Keratinocyte (primary cell): Measurements from ENCODE around the gene DHRSX. TPM values are rescaled to one million over a fixed set of nuclear protein-coding genes. Genes with fewer than 3 reads are reported as not detected.

ENCODE experiments used
- DNase-seq: peaks from one replicate; pipeline ENCODE4 v3.0.0-alpha.2; 2011; ENCODE audit warnings: low read depth, missing footprints, low spot score
- FAIRE-seq: peaks from 2 replicates; lab custom pipeline; 2011; peaks lifted over from hg19 to GRCh38; lab: Jason Lieb, UNC
- H2AFZ ChIP-seq: 2 replicates; pipeline ENCODE4 v1.6.0; 2012; ENCODE audit warnings: low read length, control low read depth, inconsistent platforms; ENCODE audit not compliant: control insufficient read depth
- H3K27ac ChIP-seq: 2 replicates; pipeline ENCODE4 v1.5.1; 2011; ENCODE audit warnings: low read length; ENCODE audit not compliant: control insufficient read depth, insufficient read depth
- H3K27me3 ChIP-seq: 3 replicates; pipeline ENCODE4 v1.6.0; 2011; ENCODE audit warnings: low read length; ENCODE audit not compliant: control insufficient read depth, insufficient read depth; ENCODE audit errors: extremely low read depth
- H3K36me3 ChIP-seq, 2 experiments: 2 replicates in 1 of 2; 3 replicates in 1 of 2; pipeline ENCODE4 v1.5.1; 2011; ENCODE audit warnings: low read length in 2 of 2, mild to moderate bottlenecking in 1 of 2; ENCODE audit not compliant: control insufficient read depth in 2 of 2, insufficient read depth in 2 of 2; ENCODE audit errors: extremely low read depth in 1 of 2
- H3K4me1 ChIP-seq: 3 replicates; pipeline ENCODE4 v1.5.1; 2011; ENCODE audit warnings: low read length; ENCODE audit not compliant: control insufficient read depth, insufficient read depth; ENCODE audit errors: extremely low read depth
- H3K4me2 ChIP-seq: 3 replicates; pipeline ENCODE4 v1.6.0; 2011; ENCODE audit warnings: low read depth, low read length; ENCODE audit not compliant: control insufficient read depth, insufficient read depth; ENCODE audit errors: extremely low read depth
- H3K4me3 ChIP-seq, 3 experiments: fragments of 200-600 bp in 1 of 3; sonication (generic) in 1 of 3; 2 replicates in 2 of 3; 3 replicates in 1 of 3; pipeline ENCODE4 v1.5.1; 2011 to 2016; ENCODE audit warnings: low read length in 3 of 3, mild to moderate bottlenecking in 3 of 3, control low read depth in 2 of 3, inconsistent platforms in 1 of 3, low read depth in 1 of 3, mixed read lengths in 1 of 3, mixed run types in 1 of 3, moderate library complexity in 1 of 3; ENCODE audit not compliant: control insufficient read depth in 2 of 3, insufficient read depth in 2 of 3; ENCODE audit errors: extremely low read depth in 1 of 3
- H3K79me2 ChIP-seq: 2 replicates; pipeline ENCODE4 v1.6.0; 2012; ENCODE audit warnings: low read length; ENCODE audit not compliant: control insufficient read depth, insufficient read depth
- H3K9ac ChIP-seq: 3 replicates; pipeline ENCODE4 v1.6.0; 2011; ENCODE audit warnings: low read length; ENCODE audit not compliant: control insufficient read depth, insufficient read depth; ENCODE audit errors: extremely low read depth
- H3K9me1 ChIP-seq: 3 replicates; pipeline ENCODE4 v1.6.0; 2011; ENCODE audit warnings: low read length; ENCODE audit not compliant: control insufficient read depth, insufficient read depth; ENCODE audit errors: extremely low read depth
- H3K9me3 ChIP-seq: 2 replicates; pipeline ENCODE4 v1.5.1; 2012; ENCODE audit warnings: low read depth, low read length; ENCODE audit not compliant: control insufficient read depth
- H4K20me1 ChIP-seq: 3 replicates; pipeline ENCODE4 v1.6.0; 2011; ENCODE audit warnings: low read length; ENCODE audit not compliant: control insufficient read depth, insufficient read depth; ENCODE audit errors: extremely low read depth
- CTCF ChIP-seq, 3 experiments: IDR thresholded peaks in 1 of 3; conservative IDR thresholded peaks in 1 of 3; optimal IDR thresholded peaks in 1 of 3; 2 replicates in 2 of 3; 3 replicates in 1 of 3; pipeline versions ENCODE3 to v1.5.1; 2011; ENCODE audit warnings: low read length in 3 of 3, mild to moderate bottlenecking in 3 of 3, moderate library complexity in 2 of 3, control low read depth in 1 of 3, inconsistent platforms in 1 of 3; ENCODE audit not compliant: insufficient read depth in 2 of 3; ENCODE audit errors: extremely low read depth in 1 of 3
- EZH2 ChIP-seq: IDR thresholded peaks from one replicate; pipeline ENCODE4 v1.6.1; 2012; ENCODE audit warnings: inconsistent platforms, mild to moderate bottlenecking, low read length, moderate library complexity
- dilution Hi-C: fragments of 300-500 bp; cut with MboI; formaldehyde crosslinking; loops from one replicate; pipeline ENCODE4 v1.7.0; 2020; ENCODE audit warnings: low sequenced_read_pairs; ENCODE audit not compliant: extremely low pct_ligation_motif_present
- polyA plus RNA-seq, 5 experiments: library from polyadenylated mRNA; depleted of rRNA in 3 of 5; stranded (reverse) in 3 of 5; stranded (forward) in 1 of 5; unstranded in 1 of 5; fragments of >200 nt; gene quantifications; 1 replicate in 1 of 5; 2 replicates in 3 of 5; 3 replicates in 1 of 5; pipeline versions ENCODE4 v1.2.1 to v1.2.3, GENCODE V29; 2011 to 2012; ENCODE audit warnings: missing spikeins in 2 of 5, low read depth in 1 of 5, low replicate concordance in 1 of 5

DHRSX gene
- polyA plus RNA-seq, 1 donor (not counting 4 experiments of a cell fraction or from before 2014, with no cell fraction given) = 20.4 TPM

- Histone ChIP-seq H4K20me1 (no peaks in the 10 kb centered on the region), H3K4me1 (no peaks in the 10 kb centered on the region), H3K9me1 (no peaks in the 10 kb centered on the region), H3K36me3 (peaks cover 0 to 7% of the 10 kb centered on the region in 2 experiments), H3K9me3 (no peaks in the 10 kb centered on the region), H3K4me3 (no peak overlapping the region), H3K9ac (no peak overlapping the region), H2AFZ (no peak overlapping the region), H3K27me3 (no peaks in the 10 kb centered on the region), H3K27ac (no peak overlapping the region), H3K79me2 (no peaks in the 10 kb centered on the region), H3K4me2 (no peak overlapping the region)
- no peak for FAIRE-seq
- TF ChIP-seq EZH2 (no peak), CTCF (optimal IDR thresholded peaks at IDR 0.05 in 1 of 3, IDR thresholded peaks at IDR 0.05 in 1 of 3, conservative IDR thresholded peaks at IDR 0.05 in 1 of 3; ENCODE audit: extremely low read depth in 1 of 3, insufficient read depth in 2 of 3, low read length in 3 of 3) (no peak)
- no peak for DNase-seq
- dilution Hi-C loops = no loop called here
These were observed 61.2 kb downstream of the DHRSX start for GRCh38 chrX:2439613-2440012.

- no peak overlapping the region for H3K4me3 ChIP-seq
- FAIRE-seq (no peak), DNase-seq (no peak)
- H3K27me3 ChIP-seq = no peaks in the 10 kb centered on the region
- peaks cover 0 to 8% of the 10 kb centered on the region in 2 experiments for H3K36me3 ChIP-seq
- no peaks in the 10 kb centered on the region for H3K79me2 ChIP-seq
- no peaks in the 10 kb centered on the region for H4K20me1 ChIP-seq
- no peak overlapping the region for H3K27ac ChIP-seq
- H3K4me2 ChIP-seq = no peak overlapping the region
- no peak overlapping the region for H3K9ac ChIP-seq
- H3K4me1 ChIP-seq = no peaks in the 10 kb centered on the region
- dilution Hi-C loops = no loop called here
- no peaks in the 10 kb centered on the region for H3K9me1 ChIP-seq
- H2AFZ ChIP-seq = no peak overlapping the region
- no peak for TF ChIP-seq CTCF (optimal IDR thresholded peaks at IDR 0.05 in 1 of 3, IDR thresholded peaks at IDR 0.05 in 1 of 3, conservative IDR thresholded peaks at IDR 0.05 in 1 of 3; ENCODE audit: extremely low read depth in 1 of 3, insufficient read depth in 2 of 3, low read length in 3 of 3)
- no peak for TF ChIP-seq EZH2
- no peaks in the 10 kb centered on the region for H3K9me3 ChIP-seq
These were observed 65.3 kb downstream of the DHRSX start for GRCh38 chrX:2435465-2435864.
